IMR-90 (cell line): ENCODE results near the gene TRIP11. TPM values are rescaled to one million over a fixed set of nuclear protein-coding genes. Genes with fewer than 3 reads are reported as not detected.

Experiments
- ATAC-seq: fragments of 200-7000 bp; cut with Tn5 transposase; 2 replicates; pipeline ENCODE4 v1.9.1; 2020; ENCODE audit warnings: low read depth, mild to moderate bottlenecking, moderate library complexity
- BruUV-seq: library from RNA; stranded (reverse); fragments of 400-500 nt; replicated peaks from 2 replicates; lab custom pipeline; 2021; lab: Mats Ljungman, UMichigan
- CTCF ChIA-PET: fragments of 300-600 bp; formaldehyde crosslinking; extraction: SDS; loops from one replicate; lab custom pipeline; 2021; ENCODE audit warnings: antibody characterized with exemption; lab: Yijun Ruan, JAX
- POLR2A ChIA-PET: fragments of 300-600 bp; sonication (Branson Sonifier 250); formaldehyde crosslinking; loops from one replicate; lab custom pipeline; 2022; ENCODE audit warnings: antibody characterized with exemption; ENCODE audit not compliant: unreplicated experiment; lab: Charles Lee
- DNase-seq: peaks from one replicate; pipeline ENCODE4 v3.0.0; 2013
- H2AFZ ChIP-seq: replicated peaks from 2 replicates; pipeline ENCODE3; 2013; ENCODE audit warnings: low read length, mild to moderate bottlenecking; ENCODE audit not compliant: poor library complexity
- H2AK5ac ChIP-seq: 2 replicates; pipeline ENCODE4 v1.6.1; 2013; ENCODE audit warnings: low read depth, low read length, inconsistent platforms
- H2AK9ac ChIP-seq: replicated peaks from 2 replicates; pipeline ENCODE3; 2013; ENCODE audit warnings: mild to moderate bottlenecking, low read depth, low read length, moderate library complexity; ENCODE audit not compliant: poor library complexity
- H2BK120ac ChIP-seq: 2 replicates; pipeline ENCODE4 v1.6.1; 2013; ENCODE audit warnings: low read depth, low read length, inconsistent platforms
- H2BK15ac ChIP-seq: 3 replicates; pipeline ENCODE4 v1.6.1; 2013; ENCODE audit warnings: low read depth, low read length, inconsistent platforms
- H2BK20ac ChIP-seq: 2 replicates; pipeline ENCODE4 v1.6.1; 2013; ENCODE audit warnings: low read depth, mild to moderate bottlenecking, inconsistent platforms, low read length, moderate library complexity
- H2BK5ac ChIP-seq: 2 replicates; pipeline ENCODE4 v1.6.1; 2013; ENCODE audit warnings: mild to moderate bottlenecking, low read depth, low read length, inconsistent platforms; ENCODE audit not compliant: poor library complexity, severe bottlenecking
- H3K14ac ChIP-seq: replicated peaks from 2 replicates; pipeline ENCODE4 v1.6.1; 2013; ENCODE audit warnings: low read depth, low read length, inconsistent platforms
- H3K18ac ChIP-seq: 2 replicates; pipeline ENCODE4 v1.6.1; 2013; ENCODE audit warnings: low read depth, low read length, control low read depth
- H3K23ac ChIP-seq: 2 replicates; pipeline ENCODE4 v1.6.1; 2013; ENCODE audit warnings: low read depth, low read length, inconsistent platforms
- H3K27ac ChIP-seq: 2 replicates; pipeline ENCODE4 v1.5.1; 2013; ENCODE audit warnings: mild to moderate bottlenecking, control low read depth, low read length; ENCODE audit not compliant: insufficient read depth
- H3K27me3 ChIP-seq: 2 replicates; pipeline ENCODE4 v1.6.1; 2013; ENCODE audit warnings: low read length; ENCODE audit not compliant: control insufficient read depth, insufficient read depth
- H3K36me3 ChIP-seq: 2 replicates; pipeline ENCODE4 v1.6.1; 2013; ENCODE audit warnings: low read length, mixed read lengths; ENCODE audit not compliant: control insufficient read depth, insufficient read depth
- H3K4ac ChIP-seq: 2 replicates; pipeline ENCODE4 v1.6.1; 2013; ENCODE audit warnings: low read depth, low read length, inconsistent platforms
- H3K4me1 ChIP-seq: 2 replicates; pipeline ENCODE4 v1.6.1; 2013; ENCODE audit warnings: low read length, mixed read lengths; ENCODE audit not compliant: control insufficient read depth, insufficient read depth
- H3K4me2 ChIP-seq: 2 replicates; pipeline ENCODE4 v1.6.1; 2013; ENCODE audit warnings: low read depth, mild to moderate bottlenecking, control low read depth, low read length, moderate library complexity
- H3K4me3 ChIP-seq: 2 replicates; pipeline ENCODE4 v1.5.1; 2013; ENCODE audit warnings: low read depth, mild to moderate bottlenecking, control low read depth, low read length, moderate library complexity; ENCODE audit not compliant: insufficient read depth
- H3K56ac ChIP-seq: 2 replicates; pipeline ENCODE4 v1.6.1; 2013; ENCODE audit warnings: low read length, inconsistent platforms; ENCODE audit not compliant: insufficient read depth; ENCODE audit errors: extremely low read depth
- H3K79me1 ChIP-seq, 2 experiments: 2 replicates each; pipeline ENCODE4 v1.6.1; 2013; ENCODE audit warnings: low read length in 2 of 2, inconsistent platforms in 1 of 2, low read depth in 1 of 2
- H3K9ac ChIP-seq: 2 replicates; pipeline ENCODE4 v1.6.1; 2013; ENCODE audit warnings: low read depth, low read length, control low read depth
- H3K9me1 ChIP-seq: 2 replicates; pipeline ENCODE4 v1.6.1; 2013; ENCODE audit warnings: low read length, inconsistent platforms; ENCODE audit not compliant: insufficient read depth
- H3K9me3 ChIP-seq: 2 replicates; pipeline ENCODE4 v1.6.1; 2013; ENCODE audit warnings: low read length; ENCODE audit not compliant: control insufficient read depth, insufficient read depth
- H4K20me1 ChIP-seq: 2 replicates; pipeline ENCODE4 v1.6.1; 2013; ENCODE audit warnings: low read length, inconsistent platforms; ENCODE audit not compliant: insufficient read depth
- H4K5ac ChIP-seq: 2 replicates; pipeline ENCODE4 v1.6.1; 2013; ENCODE audit warnings: mild to moderate bottlenecking, low read depth, low read length, control low read depth
- H4K8ac ChIP-seq, 2 experiments: 2 replicates each; pipeline ENCODE4 v1.6.1; 2013; ENCODE audit warnings: low read depth in 2 of 2, low read length in 2 of 2, control low read depth in 1 of 2, inconsistent platforms in 1 of 2
- H4K91ac ChIP-seq: 2 replicates; pipeline ENCODE4 v1.6.1; 2013; ENCODE audit warnings: low read depth, low read length, inconsistent platforms; ENCODE audit not compliant: insufficient read depth
- CEBPB ChIP-seq: IDR thresholded peaks from 2 replicates; pipeline ENCODE4 v1.6.1; 2012; ENCODE audit warnings: low read depth, low read length, improper control_type of control experiment
- RFX5 ChIP-seq: IDR thresholded peaks from 2 replicates; pipeline ENCODE4 v1.8.0; 2012; ENCODE audit warnings: low read depth, mild to moderate bottlenecking, low read length, moderate library complexity
- WGBS, 2 experiments: methylation state at CpG; one replicate each; pipeline versions ENCODE4 v1.1.5 to v1.1.7; 2013; ENCODE audit warnings: missing lambda C conversion rate in 2 of 2; ENCODE audit not compliant: insufficient read length in 1 of 2; ENCODE audit errors: extremely low coverage in 2 of 2; 5-methylcytosine and 5-hydroxymethylcytosine counted together
- dilution Hi-C: fragments of 300-500 bp; cut with HindIII; formaldehyde crosslinking; loops from one replicate; pipeline ENCODE4 v1.14.3; 2018; ENCODE audit warnings: low sequenced_read_pairs; ENCODE audit not compliant: unreplicated experiment
- in situ Hi-C: fragments of 300-500 bp; cut with MboI; formaldehyde crosslinking; loops from 3 replicates; pipeline ENCODE4 v1.14.3; 2019; ENCODE audit warnings: low sequenced_read_pairs, inconsistent platforms, mixed read lengths
- intact Hi-C: fragments of 100-400 bp; cut with micrococcal nuclease; formaldehyde crosslinking; loops from 2 replicates; pipeline ENCODE4 v1.10.0; 2022
- polyA plus RNA-seq, 3 experiments: library from polyadenylated mRNA; depleted of rRNA; stranded (reverse); fragments of >200 nt; gene quantifications; 2 replicates each; pipeline ENCODE4 v1.2.3, GENCODE V29; 2012; ENCODE audit warnings: low replicate concordance in 1 of 3
- total RNA-seq: library from RNA; depleted of rRNA; stranded (reverse); fragments of >200 nt; gene quantifications from 2 replicates; pipeline ENCODE4 v1.2.3, GENCODE V29; 2012; rRNA removed

The TRIP11 gene
- total and polyA plus RNA-seq, 2 of the 4 experiments (the other 2 are of a cell fraction), result 6.8 to 83.5 TPM

DNA sequence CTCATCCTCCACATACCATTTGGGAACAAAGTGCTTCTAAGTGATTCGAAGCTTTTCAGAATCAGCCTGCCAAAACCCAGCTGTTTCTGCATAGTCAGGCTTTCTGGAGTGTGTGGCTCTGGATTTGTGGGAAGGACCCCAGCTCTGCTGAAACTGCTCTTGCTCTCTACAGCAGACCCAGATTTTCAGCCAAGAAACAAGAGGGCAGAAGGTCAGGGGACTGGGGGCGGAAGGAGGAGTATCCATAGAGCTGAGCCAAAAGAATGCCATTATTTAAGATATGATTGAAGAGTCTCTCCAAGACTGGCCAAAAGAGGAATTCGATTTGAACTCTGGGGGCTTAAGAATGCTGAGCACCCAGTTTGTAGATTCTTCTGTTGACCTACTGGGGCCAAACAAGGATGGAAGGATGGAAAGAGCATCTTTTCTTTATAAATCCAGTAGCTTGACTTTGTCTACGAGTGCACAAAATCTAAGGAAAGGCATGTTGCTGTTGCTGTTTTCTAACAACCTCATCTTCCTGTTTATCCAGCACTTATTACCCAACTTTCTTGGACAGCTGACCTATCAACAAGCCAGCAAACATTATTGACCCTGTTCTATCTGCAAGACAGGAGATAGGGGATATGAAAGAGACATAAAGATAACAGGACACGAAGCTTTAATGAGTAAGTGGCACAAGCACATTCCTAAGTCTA lies 121.5 kb downstream of the TRIP11 start:
- Histone ChIP-seq H3K4me3 (no peak overlapping the region), H4K5ac (no peak overlapping the region), H2BK15ac (no peak overlapping the region), H3K4me1 (peaks cover 4% of the 10 kb centered on the region), H3K18ac (no peak overlapping the region), H2AFZ (no peak overlapping the region), H3K36me3 (peaks cover 22% of the 10 kb centered on the region; the same call in 1 of the 2 replicates), H3K9me3 (no peaks in the 10 kb centered on the region), H3K9me1 (peaks cover 10% of the 10 kb centered on the region; the same call in 1 of the 2 replicates), H2BK20ac (no peak overlapping the region), H2AK5ac (no peak overlapping the region), H3K27me3 (no peaks in the 10 kb centered on the region), H4K8ac (no peak overlapping the region), H3K79me1 (peaks cover 8 to 44% of the 10 kb centered on the region in 2 experiments), H3K14ac (no peak overlapping the region), H2BK5ac (no peak overlapping the region), H3K56ac (no peak overlapping the region), H3K23ac (no peak overlapping the region), H3K4me2 (no peak overlapping the region), H4K20me1 (peaks cover 16% of the 10 kb centered on the region), H2AK9ac (no peak overlapping the region), H3K9ac (no peak overlapping the region), H3K4ac (no peak overlapping the region), H4K91ac (no peak overlapping the region), H2BK120ac (no peak overlapping the region), H3K27ac (no peak overlapping the region)
- WGBS, 2 experiments, result 60% methylated on average over 1 of the region's 5 CpGs; no CpG with 5 or more reads in 1 of the 2 experiments
- CTCF ChIA-PET, result no interaction called here
- no TSS peak for BruUV-seq
- dilution Hi-C loops (no loop called here), intact Hi-C loops (no loop called here), in situ Hi-C loops (no loop called here)
- peak; percentile 12; the same call in 1 of the 2 replicates for ATAC-seq
- DNase-seq, result no peak
- TF ChIP-seq RFX5 (no peak), CEBPB (peak; percentile 39; the same call in 1 of the 2 replicates)
- POLR2A ChIA-PET, result no interaction called here

Other genes with a start within 250 kb of the TRIP11 start
- gene TC2N, start 172.5 kb downstream of the TRIP11 start, total RNA-seq, result under 0.01 and 0.18 TPM in 2 replicates
- gene TC2N, start 172.5 kb downstream of the TRIP11 start, polyA plus RNA-seq (2012; rRNA removed), result 0.03 and 0.04 TPM in 2 replicates
- gene FBLN5, start 92.4 kb downstream of the TRIP11 start, total RNA-seq, result 9.7 and 10.6 TPM in 2 replicates
- 68.1 and 76.4 TPM in 2 replicates for gene FBLN5, start 92.4 kb downstream of the TRIP11 start, polyA plus RNA-seq (2012; rRNA removed)
- 9.0 and 38.3 TPM in 2 replicates for gene ATXN3, start 66.5 kb upstream of the TRIP11 start, total RNA-seq
- 12.0 and 13.9 TPM in 2 replicates for gene ATXN3, start 66.5 kb upstream of the TRIP11 start, polyA plus RNA-seq (2012; rRNA removed)
- 32.1 and 158 TPM in 2 replicates for gene NDUFB1, start 81.6 kb upstream of the TRIP11 start, total RNA-seq
- gene NDUFB1, start 81.6 kb upstream of the TRIP11 start, polyA plus RNA-seq (2012; rRNA removed), result 326 and 333 TPM in 2 replicates
- 30.6 and 51.7 TPM in 2 replicates for gene CPSF2, start 81.9 kb upstream of the TRIP11 start, total RNA-seq
- 13.6 and 18.5 TPM in 2 replicates for gene CPSF2, start 81.9 kb upstream of the TRIP11 start, polyA plus RNA-seq (2012; rRNA removed)